Upper lobe of right lung (tissue), 1 donor: Measurements from ENCODE around the gene RYR1. TPM values are rescaled to one million over a fixed set of nuclear protein-coding genes. Genes with fewer than 3 reads are reported as not detected.

Source experiments
- ATAC-seq: fragments of 200-7000 bp; cut with Tn5 transposase; one replicate; pipeline ENCODE4 v1.9.1; 2020; ENCODE audit warnings: mild to moderate bottlenecking, moderate library complexity
- DNase-seq: peaks from one replicate; pipeline ENCODE4 v3.0.0-alpha.2; 2020
- H3K27ac ChIP-seq: fragments of 200-600 bp; one replicate; pipeline ENCODE4 v1.8.0; 2022
- H3K27me3 ChIP-seq: fragments of 200-600 bp; one replicate; pipeline ENCODE4 v1.8.0; 2022; ENCODE audit warnings: mild to moderate bottlenecking
- H3K36me3 ChIP-seq: fragments of 200-600 bp; one replicate; pipeline ENCODE4 v1.8.0; 2022
- H3K4me1 ChIP-seq: fragments of 200-600 bp; one replicate; pipeline ENCODE4 v1.8.0; 2022
- H3K4me3 ChIP-seq: fragments of 200-600 bp; one replicate; pipeline ENCODE4 v1.8.0; 2022; ENCODE audit warnings: mild to moderate bottlenecking
- H3K9me3 ChIP-seq: fragments of 200-600 bp; one replicate; pipeline ENCODE4 v1.8.0; 2022
- intact Hi-C: fragments of 100-400 bp; cut with DNase I; formaldehyde crosslinking; loops from one replicate; pipeline ENCODE4 v1.11.0; 2022
- total RNA-seq: library from RNA; stranded (reverse); fragmentation: NEBNext Ultra II Directional; extraction: Animal tissue kit (Norgen Biotek cat#: 25700); gene quantifications from one replicate; pipeline ENCODE4 v1.2.1, GENCODE V29; 2021
- TF ChIP-seq, protein P1 (sequence below): fragments of 200-600 bp; IDR thresholded peaks from one replicate; pipeline ENCODE4 v1.8.0; 2022; ENCODE audit warnings: antibody characterized with exemption
- donor health status: DM: no; HTN: yes; CAD: no; lungs with severe emphysema.

The RYR1 gene
- total RNA-seq, 1 donor from 2014 or later, result 6.5 TPM

DNA sequence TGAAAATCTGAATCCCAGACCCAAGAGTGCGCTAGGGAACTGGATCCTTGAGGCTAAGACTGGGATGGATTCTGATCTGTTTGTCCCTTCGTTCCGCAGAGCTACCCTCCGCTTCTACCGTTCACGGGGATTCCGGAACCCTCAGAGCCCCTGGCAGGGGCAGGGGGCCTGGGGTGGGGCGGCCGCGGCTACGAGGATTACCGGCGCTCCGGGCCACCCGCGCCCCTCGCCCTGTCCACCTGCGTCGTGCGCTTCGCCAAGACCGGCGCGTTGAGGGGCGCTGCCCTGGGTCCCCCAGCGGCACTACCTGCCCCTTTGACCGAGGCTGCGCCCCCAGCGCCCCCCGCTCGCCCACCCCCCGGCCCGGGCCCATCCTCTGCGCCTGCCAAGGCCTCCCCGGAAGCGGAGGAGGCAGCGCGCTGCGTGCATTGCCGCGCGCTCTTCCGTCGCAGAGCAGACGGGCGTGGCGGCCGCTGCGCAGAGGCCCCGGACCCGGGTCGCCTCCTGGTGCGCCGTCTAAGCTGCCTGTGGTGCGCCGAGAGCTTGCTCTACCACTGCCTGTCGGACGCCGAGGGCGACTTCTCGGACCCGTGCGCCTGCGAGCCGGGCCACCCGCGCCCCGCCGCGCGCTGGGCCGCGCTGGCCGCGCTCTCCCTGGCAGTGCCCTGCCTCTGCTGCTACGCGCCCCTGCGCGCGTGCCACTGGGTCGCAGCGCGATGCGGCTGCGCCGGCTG is 37.9 kb upstream of the RYR1 start:
- H3K27me3 ChIP-seq, result peaks cover 47% of the 10 kb centered on the region
- H3K4me3 ChIP-seq, result peak overlapping the region; percentile 25
- no peak for DNase-seq
- intact Hi-C loops, result no loop called here
- no peaks in the 10 kb centered on the region for H3K9me3 ChIP-seq
- H3K4me1 ChIP-seq, result no peaks in the 10 kb centered on the region
- TF ChIP-seq, protein P1, sequence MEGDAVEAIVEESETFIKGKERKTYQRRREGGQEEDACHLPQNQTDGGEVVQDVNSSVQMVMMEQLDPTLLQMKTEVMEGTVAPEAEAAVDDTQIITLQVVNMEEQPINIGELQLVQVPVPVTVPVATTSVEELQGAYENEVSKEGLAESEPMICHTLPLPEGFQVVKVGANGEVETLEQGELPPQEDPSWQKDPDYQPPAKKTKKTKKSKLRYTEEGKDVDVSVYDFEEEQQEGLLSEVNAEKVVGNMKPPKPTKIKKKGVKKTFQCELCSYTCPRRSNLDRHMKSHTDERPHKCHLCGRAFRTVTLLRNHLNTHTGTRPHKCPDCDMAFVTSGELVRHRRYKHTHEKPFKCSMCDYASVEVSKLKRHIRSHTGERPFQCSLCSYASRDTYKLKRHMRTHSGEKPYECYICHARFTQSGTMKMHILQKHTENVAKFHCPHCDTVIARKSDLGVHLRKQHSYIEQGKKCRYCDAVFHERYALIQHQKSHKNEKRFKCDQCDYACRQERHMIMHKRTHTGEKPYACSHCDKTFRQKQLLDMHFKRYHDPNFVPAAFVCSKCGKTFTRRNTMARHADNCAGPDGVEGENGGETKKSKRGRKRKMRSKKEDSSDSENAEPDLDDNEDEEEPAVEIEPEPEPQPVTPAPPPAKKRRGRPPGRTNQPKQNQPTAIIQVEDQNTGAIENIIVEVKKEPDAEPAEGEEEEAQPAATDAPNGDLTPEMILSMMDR, result no peak
- no peaks in the 10 kb centered on the region for H3K36me3 ChIP-seq
- ATAC-seq, result peak; percentile 20
- no peak overlapping the region for H3K27ac ChIP-seq

DNA sequence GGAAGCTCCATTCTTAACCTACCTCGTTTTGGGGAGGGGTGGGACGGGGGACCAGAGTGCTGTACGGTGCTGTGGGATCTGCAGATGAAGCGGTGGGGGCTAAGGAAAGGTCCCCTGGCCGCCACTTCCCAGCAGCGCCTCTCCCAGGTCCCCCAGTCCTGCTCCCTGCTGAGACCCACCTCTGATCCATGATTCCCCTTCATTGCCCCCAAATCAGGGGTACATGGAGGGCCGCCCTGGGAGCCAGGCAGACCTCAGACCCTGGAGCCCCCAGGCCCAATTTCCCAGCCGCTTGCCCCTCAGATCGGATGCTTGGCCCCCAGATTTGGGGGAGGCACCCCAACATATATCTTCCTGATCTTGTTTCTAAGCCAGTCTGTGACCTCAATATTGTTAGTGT is 34.4 kb upstream of the RYR1 start:
- no peak for DNase-seq
- no peak for ATAC-seq
- intact Hi-C loops, result no loop called here
- Histone ChIP-seq H3K4me1 (peaks cover 4% of the 10 kb centered on the region), H3K4me3 (no peak overlapping the region), H3K27ac (no peak overlapping the region), H3K9me3 (no peaks in the 10 kb centered on the region), H3K27me3 (peaks cover 49% of the 10 kb centered on the region), H3K36me3 (no peaks in the 10 kb centered on the region)
- TF ChIP-seq, protein P1, result no peak

DNA sequence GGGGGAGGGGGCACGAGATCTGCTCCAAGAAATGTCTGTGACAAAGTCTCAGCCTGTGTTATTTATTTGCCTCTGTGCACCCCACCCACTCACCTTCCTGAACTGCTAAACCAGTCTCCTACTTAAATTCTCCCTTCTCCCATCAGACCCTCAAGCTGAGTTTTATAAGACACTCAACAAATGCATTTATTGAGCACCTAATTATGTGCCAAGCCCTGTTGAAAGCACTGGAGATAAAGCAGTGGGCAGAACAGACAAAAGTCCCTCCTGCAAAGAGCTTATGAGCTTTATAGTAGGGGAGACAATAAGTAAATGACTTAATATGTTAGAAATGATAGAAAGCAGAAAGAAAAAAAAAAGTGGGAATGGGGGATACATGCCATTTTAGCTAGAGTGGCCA is 34.0 kb upstream of the RYR1 start:
- TF ChIP-seq, protein P1, result no peak
- ATAC-seq, result no peak
- Histone ChIP-seq H3K27me3 (peaks cover 45% of the 10 kb centered on the region), H3K36me3 (no peaks in the 10 kb centered on the region), H3K27ac (no peak overlapping the region), H3K4me1 (peaks cover 9% of the 10 kb centered on the region), H3K9me3 (no peaks in the 10 kb centered on the region), H3K4me3 (no peak overlapping the region)
- intact Hi-C loops, result no loop called here
- DNase-seq, result no peak

DNA sequence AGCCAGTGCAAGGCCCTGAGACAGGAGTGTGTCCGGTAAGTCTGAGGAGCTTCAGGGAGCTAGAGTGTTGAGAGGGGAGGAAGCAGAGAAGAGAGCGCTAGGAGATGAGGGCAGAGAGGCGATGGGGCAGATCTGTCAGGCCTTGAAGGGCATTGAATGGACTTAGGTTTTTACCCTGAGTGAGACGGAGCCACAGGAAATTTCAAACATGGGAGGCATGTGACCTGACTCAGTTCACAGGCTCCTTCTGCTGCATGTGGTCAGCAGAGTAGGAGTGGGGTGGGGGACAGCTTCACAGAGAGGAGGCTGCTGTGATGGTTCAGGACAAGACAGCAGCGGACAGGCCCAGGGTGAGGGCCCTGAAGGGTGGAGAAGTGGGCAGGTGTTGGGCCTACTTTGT is 33.1 kb upstream of the RYR1 start:
- intact Hi-C loops, result no loop called here
- Histone ChIP-seq H3K4me1 (peaks cover 10% of the 10 kb centered on the region), H3K27ac (no peak overlapping the region), H3K36me3 (no peaks in the 10 kb centered on the region), H3K27me3 (peaks cover 39% of the 10 kb centered on the region), H3K9me3 (no peaks in the 10 kb centered on the region), H3K4me3 (no peak overlapping the region)
- TF ChIP-seq, protein P1, result no peak
- no peak for DNase-seq
- ATAC-seq, result no peak

DNA sequence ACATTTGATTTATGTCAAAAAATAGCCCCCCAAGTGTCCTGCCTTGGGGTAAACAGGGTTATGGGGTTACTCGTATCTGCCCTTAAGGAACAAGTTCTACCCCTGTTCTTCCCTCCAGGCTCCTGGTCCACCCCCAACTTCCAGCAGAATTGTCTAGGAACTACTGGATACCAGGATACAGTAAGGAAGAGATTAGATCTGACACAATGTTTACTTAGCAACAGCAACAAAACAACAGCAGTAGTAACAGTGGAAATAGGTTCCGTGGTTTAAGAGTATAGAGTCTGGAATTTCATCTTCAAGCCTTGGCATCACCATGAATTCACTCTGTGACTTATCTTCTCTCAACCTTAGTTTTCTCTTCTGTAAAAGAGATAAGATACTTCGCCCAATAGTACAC is 32.3 kb upstream of the RYR1 start:
- H3K36me3 ChIP-seq, result peaks cover 1% of the 10 kb centered on the region
- no peak overlapping the region for H3K4me3 ChIP-seq
- ATAC-seq (no peak), DNase-seq (no peak)
- peaks cover 10% of the 10 kb centered on the region for H3K4me1 ChIP-seq
- intact Hi-C loops, result no loop called here
- TF ChIP-seq, protein P1, result no peak
- H3K9me3 ChIP-seq, result no peaks in the 10 kb centered on the region
- peaks cover 31% of the 10 kb centered on the region for H3K27me3 ChIP-seq
- H3K27ac ChIP-seq, result no peak overlapping the region

DNA sequence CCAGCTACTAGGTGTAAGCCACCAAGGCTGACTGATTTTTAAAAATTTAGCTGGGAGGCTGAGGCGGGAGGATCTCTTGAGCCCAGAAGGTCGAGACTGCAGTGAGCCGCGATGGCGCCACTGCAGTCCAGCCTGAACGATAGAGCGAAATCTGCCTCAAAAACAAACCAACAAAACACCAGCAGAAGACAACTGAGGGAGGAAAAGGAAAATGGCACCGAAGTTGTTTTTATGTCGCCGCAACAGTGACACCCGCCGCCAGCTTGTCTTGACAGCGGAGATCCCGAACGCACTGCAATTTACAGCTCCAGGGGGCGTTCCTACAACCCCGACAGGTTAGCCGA is 30.9 kb upstream of the RYR1 start:
- H3K4me3 ChIP-seq, result peak overlapping the region; percentile 93
- TF ChIP-seq, protein P1, result no peak
- DNase-seq (no peak), ATAC-seq (no peak)
- H3K9me3 ChIP-seq, result no peaks in the 10 kb centered on the region
- intact Hi-C loops, result no loop called here
- H3K4me1 ChIP-seq, result peaks cover 10% of the 10 kb centered on the region
- peaks cover 27% of the 10 kb centered on the region for H3K27me3 ChIP-seq
- H3K36me3 ChIP-seq, result peaks cover 14% of the 10 kb centered on the region
- no peak overlapping the region for H3K27ac ChIP-seq
